Limb (tissue), 2 donors: ENCODE measurements around the gene RBM20.

Experiments used
- DNase-seq, 2 donors: peaks; one replicate each; pipeline ENCODE4 v3.0.0-alpha.2; 2016; ENCODE audit errors: extremely low spot score in 2 of 2

The RBM20 gene

GRCh38 chr10:110808615-110809014 is 164.5 kb downstream of the RBM20 start:
- DNase-seq, result no peak

GRCh38 chr10:110810625-110811024 is 166.5 kb downstream of the RBM20 start:
- no peak for DNase-seq

GRCh38 chr10:110811791-110812581 is 167.8 kb downstream of the RBM20 start:
- DNase-seq, result no peak

GRCh38 chr10:110812583-110812982 is 168.4 kb downstream of the RBM20 start:
- DNase-seq, result no peak

GRCh38 chr10:110813743-110814472 is 169.8 kb downstream of the RBM20 start:
- DNase-seq, result no peak

- no peak for DNase-seq
Measured at GRCh38 chr10:110815354-110816004, 171.3 kb downstream of the RBM20 start.

GRCh38 chr10:110817614-110818013 is 173.5 kb downstream of the RBM20 start:
- DNase-seq, result no peak

- no peak for DNase-seq
Measured at GRCh38 chr10:110818311-110819256, 174.4 kb downstream of the RBM20 start.

- DNase-seq, result peak; percentile 61 to 70
Measured at GRCh38 chr10:110820321-110820814, 176.2 kb downstream of the RBM20 start.

GRCh38 chr10:110821508-110821907 is 177.4 kb downstream of the RBM20 start:
- DNase-seq, result no peak

GRCh38 chr10:110822035-110822711 is 178.0 kb downstream of the RBM20 start:
- DNase-seq, result peak in 1 of 2 donors; percentile 60

- DNase-seq, result peak in 1 of 2 donors; percentile 71
Measured at GRCh38 chr10:110822712-110823311, 178.7 kb downstream of the RBM20 start.

- DNase-seq, result no peak
Measured at GRCh38 chr10:110824152-110824441, 180.0 kb downstream of the RBM20 start.

GRCh38 chr10:110824660-110825059 is 180.5 kb downstream of the RBM20 start:
- DNase-seq, result no peak

- DNase-seq, result no peak
Measured at GRCh38 chr10:110825508-110825907, 181.4 kb downstream of the RBM20 start.

- DNase-seq, result no peak
Measured at GRCh38 chr10:110827410-110827809, 183.3 kb downstream of the RBM20 start.

- DNase-seq, result no peak
Measured at GRCh38 chr10:110827875-110828274, 183.7 kb downstream of the RBM20 start.

GRCh38 chr10:110828525-110828924 is 184.4 kb downstream of the RBM20 start:
- DNase-seq, result no peak

- DNase-seq, result no peak
Measured at GRCh38 chr10:110829721-110830410, 185.7 kb downstream of the RBM20 start.
